Tibial nerve (tissue), 4 donors: Measurements from ENCODE around the gene PIGR. TPM values are rescaled to one million over a fixed set of nuclear protein-coding genes. Genes with fewer than 3 reads are reported as not detected.

ENCODE experiments used
- DNase-seq, 2 donors: peaks; one replicate each; pipeline ENCODE4 v3.0.0-alpha.2; 2019; ENCODE audit warnings: low spot score in 2 of 2
- H3K27ac ChIP-seq, 4 donors: fragments of 200-600 bp; sonication (generic) in 3 of 4; one replicate each; pipeline ENCODE4 v1.5.1; 2017 to 2019; ENCODE audit warnings: mild to moderate bottlenecking in 1 of 4
- H3K27me3 ChIP-seq, 2 donors: fragments of 200-600 bp; sonication (generic) in 1 of 2; one replicate each; pipeline versions ENCODE4 v1.5.1 to v1.6.0; 2017 to 2019
- H3K36me3 ChIP-seq, 3 donors: fragments of 200-600 bp; sonication (generic); one replicate each; pipeline ENCODE4 v1.5.1; 2018 to 2019
- H3K4me1 ChIP-seq, 4 donors: fragments of 200-600 bp; sonication (generic) in 3 of 4; one replicate each; pipeline ENCODE4 v1.5.1; 2017 to 2019
- H3K4me3 ChIP-seq, 4 donors: fragments of 200-600 bp; sonication (generic) in 3 of 4; one replicate each; pipeline ENCODE4 v1.5.1; 2017 to 2019; ENCODE audit warnings: mild to moderate bottlenecking in 1 of 4, moderate library complexity in 1 of 4
- H3K9me3 ChIP-seq, 4 donors: fragments of 200-600 bp; sonication (generic) in 3 of 4; one replicate each; pipeline ENCODE4 v1.5.1; 2017 to 2019
- EP300 ChIP-seq, 2 donors: sonication (generic); formaldehyde crosslinking; IDR thresholded peaks; one replicate each; pipeline ENCODE4 v1.6.1; 2017; ENCODE audit warnings: antibody characterized with exemption in 2 of 2, mild to moderate bottlenecking in 1 of 2
- POLR2A ChIP-seq, 2 donors: fragments of 450-650 bp; IDR thresholded peaks; one replicate each; pipeline ENCODE4 v1.6.1; 2017; ENCODE audit warnings: antibody characterized with exemption in 2 of 2, mild to moderate bottlenecking in 2 of 2, moderate library complexity in 2 of 2
- WGBS, 2 donors: methylation state at CpG; one replicate each; pipeline ENCODE4 v1.1.5; 2018; 5-methylcytosine and 5-hydroxymethylcytosine counted together
- total RNA-seq, 4 donors: library from RNA; depleted of rRNA; stranded (reverse); fragments of >200 nt; gene quantifications; one replicate each; pipeline ENCODE4 v1.1.0, GENCODE V29; 2016
- TF ChIP-seq, protein P1 (sequence below), 5 experiments: fragments of 200-600 bp in 3 of 5; fragments of 450-650 bp in 2 of 5; sonication (generic) in 3 of 5; IDR thresholded peaks; one replicate each; pipeline ENCODE4 v1.5.1; 2016 to 2019; ENCODE audit warnings: antibody characterized with exemption in 5 of 5, mild to moderate bottlenecking in 3 of 5, moderate library complexity in 2 of 5

The PIGR gene
- total RNA-seq, 4 donors from 2014 or later: 0.22 TPM; not detected in 3

- 79 to 80% methylated on average over 13 of the region's 13 CpGs for WGBS, 2 donors
- H3K4me1 ChIP-seq: no peaks in the 10 kb centered on the region
- DNase-seq: no peak
- no peak for TF ChIP-seq POLR2A (IDR thresholded peaks at IDR 0.05)
- no peak for TF ChIP-seq EP300 (IDR thresholded peaks at IDR 0.05)
- TF ChIP-seq, protein P1, sequence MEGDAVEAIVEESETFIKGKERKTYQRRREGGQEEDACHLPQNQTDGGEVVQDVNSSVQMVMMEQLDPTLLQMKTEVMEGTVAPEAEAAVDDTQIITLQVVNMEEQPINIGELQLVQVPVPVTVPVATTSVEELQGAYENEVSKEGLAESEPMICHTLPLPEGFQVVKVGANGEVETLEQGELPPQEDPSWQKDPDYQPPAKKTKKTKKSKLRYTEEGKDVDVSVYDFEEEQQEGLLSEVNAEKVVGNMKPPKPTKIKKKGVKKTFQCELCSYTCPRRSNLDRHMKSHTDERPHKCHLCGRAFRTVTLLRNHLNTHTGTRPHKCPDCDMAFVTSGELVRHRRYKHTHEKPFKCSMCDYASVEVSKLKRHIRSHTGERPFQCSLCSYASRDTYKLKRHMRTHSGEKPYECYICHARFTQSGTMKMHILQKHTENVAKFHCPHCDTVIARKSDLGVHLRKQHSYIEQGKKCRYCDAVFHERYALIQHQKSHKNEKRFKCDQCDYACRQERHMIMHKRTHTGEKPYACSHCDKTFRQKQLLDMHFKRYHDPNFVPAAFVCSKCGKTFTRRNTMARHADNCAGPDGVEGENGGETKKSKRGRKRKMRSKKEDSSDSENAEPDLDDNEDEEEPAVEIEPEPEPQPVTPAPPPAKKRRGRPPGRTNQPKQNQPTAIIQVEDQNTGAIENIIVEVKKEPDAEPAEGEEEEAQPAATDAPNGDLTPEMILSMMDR (IDR thresholded peaks at IDR 0.05): no peak
- no peaks in the 10 kb centered on the region for H3K9me3 ChIP-seq
- no peaks in the 10 kb centered on the region for H3K36me3 ChIP-seq
- H3K27ac ChIP-seq: no peak overlapping the region
- H3K4me3 ChIP-seq: no peak overlapping the region
- H3K27me3 ChIP-seq: no peaks in the 10 kb centered on the region
Measured at GRCh38 chr1:206898915-206899431, 47.3 kb downstream of the PIGR start.

DNA sequence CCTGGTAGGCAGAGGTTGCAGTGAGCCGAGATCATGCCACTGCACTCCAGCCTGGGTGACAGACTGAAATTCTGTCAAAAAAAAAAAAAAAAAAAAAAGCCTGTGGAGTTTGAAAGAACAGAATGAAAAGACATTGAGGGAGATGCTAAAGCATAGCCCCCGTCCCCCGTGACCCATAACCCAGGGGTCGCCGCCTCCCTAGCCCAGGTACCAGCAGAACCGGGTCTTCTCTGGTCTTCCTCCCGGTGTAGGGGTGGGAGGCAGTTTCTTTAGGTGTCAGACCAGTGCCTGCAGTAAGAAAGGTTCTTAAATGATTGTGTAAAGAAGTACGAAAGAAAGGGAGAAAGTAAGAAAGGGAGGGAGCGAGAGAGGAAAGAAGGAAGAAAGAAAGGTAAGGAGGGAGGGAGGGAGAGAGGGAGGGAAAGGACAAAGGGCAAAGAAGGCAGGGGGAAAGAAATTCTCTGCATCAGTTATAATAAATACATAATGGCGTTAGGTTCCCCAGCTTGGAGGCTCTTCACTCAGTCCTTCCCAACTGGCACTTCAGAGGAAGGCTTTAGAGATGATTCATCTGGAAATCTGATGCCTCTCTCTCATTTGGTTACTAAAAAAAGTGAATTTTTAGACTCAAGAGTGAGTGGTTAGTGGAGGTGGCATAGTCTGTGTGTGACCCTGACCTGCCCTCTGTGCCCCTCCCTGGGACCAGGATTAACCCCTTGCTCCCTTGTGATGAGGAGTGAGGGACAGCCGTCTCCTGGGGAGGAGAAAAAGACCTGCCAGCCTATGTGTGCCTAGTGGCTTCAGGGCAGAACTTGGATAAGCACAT, 48.0 kb downstream of the PIGR start:
- 76 to 80% methylated on average over 11 of the region's 11 CpGs for WGBS, 2 donors
- no peak for DNase-seq
- H3K36me3 ChIP-seq: no peaks in the 10 kb centered on the region
- no peak overlapping the region for H3K4me3 ChIP-seq
- H3K27ac ChIP-seq: no peak overlapping the region
- H3K9me3 ChIP-seq: no peaks in the 10 kb centered on the region
- no peaks in the 10 kb centered on the region for H3K4me1 ChIP-seq
- TF ChIP-seq EP300 (IDR thresholded peaks at IDR 0.05): no peak
- no peak for TF ChIP-seq POLR2A (IDR thresholded peaks at IDR 0.05)
- TF ChIP-seq, protein P1 (IDR thresholded peaks at IDR 0.05): no peak
- no peaks in the 10 kb centered on the region for H3K27me3 ChIP-seq

GRCh38 chr1:206897175-206897574, 49.1 kb downstream of the PIGR start, which contains the start of gene IL24:
IL24 (plus strand) TSS chr1:206897443; CDS start chr1:206897833, 390 bp downstream.
- H3K4me1 ChIP-seq: no peaks in the 10 kb centered on the region
- DNase-seq: no peak
- no peaks in the 10 kb centered on the region for H3K36me3 ChIP-seq
- no peaks in the 10 kb centered on the region for H3K27me3 ChIP-seq
- no peak within 1 kb of the TSS for H3K27ac ChIP-seq
- no peak within 1 kb of the TSS for H3K4me3 ChIP-seq
- H3K9me3 ChIP-seq: no peaks in the 10 kb centered on the region
- TF ChIP-seq, protein P1 (IDR thresholded peaks at IDR 0.05): no peak
- TF ChIP-seq POLR2A (IDR thresholded peaks at IDR 0.05) (no peak), EP300 (IDR thresholded peaks at IDR 0.05) (no peak)
- WGBS, 2 donors: 62 to 69% methylated on average over 4 of the region's 4 CpGs

DNA sequence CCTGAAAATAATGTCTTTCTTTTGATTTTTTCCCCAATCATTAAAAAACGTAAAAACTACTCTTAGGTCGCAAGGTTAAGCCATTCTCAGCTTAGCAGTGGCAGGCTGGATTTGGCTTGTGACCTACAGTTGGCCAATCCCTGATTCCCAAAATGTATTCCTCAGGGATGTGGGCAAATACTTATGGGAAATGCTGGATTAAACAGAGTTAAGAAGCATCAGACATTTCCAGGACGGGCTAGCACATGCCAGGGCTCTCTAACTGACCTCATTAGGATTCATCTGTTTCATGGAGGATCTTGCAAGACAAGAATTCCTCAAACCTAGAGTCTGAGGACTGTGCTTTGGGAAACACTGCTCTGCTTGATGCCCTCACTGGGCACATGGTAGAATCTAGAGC, 50.0 kb downstream of the PIGR start:
- DNase-seq: no peak
- no peaks in the 10 kb centered on the region for H3K4me1 ChIP-seq
- no peaks in the 10 kb centered on the region for H3K36me3 ChIP-seq
- H3K27ac ChIP-seq: no peak overlapping the region
- TF ChIP-seq EP300 (IDR thresholded peaks at IDR 0.05): no peak
- TF ChIP-seq POLR2A (IDR thresholded peaks at IDR 0.05): no peak
- TF ChIP-seq, protein P1 (IDR thresholded peaks at IDR 0.05): no peak
- no peak overlapping the region for H3K4me3 ChIP-seq
- no peaks in the 10 kb centered on the region for H3K27me3 ChIP-seq
- WGBS, 2 donors: 60 to 65% methylated on average over 3 of the region's 3 CpGs
- no peaks in the 10 kb centered on the region for H3K9me3 ChIP-seq

DNA sequence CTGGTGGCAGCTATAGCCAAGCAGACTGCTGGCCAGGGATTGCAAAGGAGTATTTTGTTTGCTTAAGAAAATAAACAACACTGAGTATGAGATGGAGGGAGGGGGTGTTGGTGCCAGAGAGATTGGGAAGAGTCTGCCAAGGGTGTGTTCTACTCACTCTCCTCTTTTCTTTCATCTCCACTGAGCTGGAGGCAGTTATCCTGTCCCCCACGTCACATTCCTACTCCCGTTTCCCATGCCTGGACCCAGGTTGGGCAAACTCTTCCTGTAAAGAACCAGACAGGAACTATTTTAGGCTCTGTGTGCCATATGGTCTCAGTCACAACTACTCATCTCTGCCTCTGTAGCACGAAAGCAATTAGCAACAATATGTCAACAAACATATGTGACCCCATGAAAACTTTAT, 50.4 kb downstream of the PIGR start:
- Histone ChIP-seq H3K27me3 (no peaks in the 10 kb centered on the region), H3K4me1 (no peaks in the 10 kb centered on the region), H3K9me3 (no peaks in the 10 kb centered on the region), H3K36me3 (no peaks in the 10 kb centered on the region), H3K4me3 (no peak overlapping the region), H3K27ac (no peak overlapping the region)
- 45 to 48% methylated on average over 3 of the region's 3 CpGs for WGBS, 2 donors
- TF ChIP-seq POLR2A (IDR thresholded peaks at IDR 0.05): no peak
- TF ChIP-seq, protein P1 (IDR thresholded peaks at IDR 0.05): no peak
- TF ChIP-seq EP300 (IDR thresholded peaks at IDR 0.05): no peak
- no peak for DNase-seq
